WTC11 (cell line): Measurements from ENCODE around the gene AUH.

Source experiments
- CTCF ChIP-seq: fragments of 200-600 bp; IDR thresholded peaks from 2 replicates; pipeline ENCODE4 v1.8.0; 2022; ENCODE audit warnings: antibody characterized with exemption
- MAX ChIP-seq: sonication (generic); formaldehyde crosslinking; IDR thresholded peaks from 2 replicates; pipeline ENCODE4 v1.8.0; 2022; ENCODE audit warnings: mild to moderate bottlenecking, missing genetic modification reagents
- NFYB ChIP-seq: sonication (generic); formaldehyde crosslinking; conservative IDR thresholded peaks from 2 replicates; pipeline ENCODE4 v1.8.0; 2022; ENCODE audit warnings: low read depth, missing genetic modification reagents
- USF2 ChIP-seq: sonication (generic); formaldehyde crosslinking; IDR thresholded peaks from 2 replicates; pipeline ENCODE4 v1.8.1; 2023; ENCODE audit warnings: mild to moderate bottlenecking, missing genetic modification reagents, moderate library complexity
- ZNF512 ChIP-seq: sonication (generic); formaldehyde crosslinking; IDR thresholded peaks from 2 replicates; pipeline ENCODE4 v1.8.1; 2022; ENCODE audit warnings: missing genetic modification reagents, borderline replicate concordance

GRCh38 chr9:91234523-91234922 lies 127.2 kb downstream of the AUH start:
- TF ChIP-seq USF2 (CRISPR knock-in tag), result no peak
- no peak for TF ChIP-seq CTCF
- TF ChIP-seq NFYB (CRISPR knock-in tag), result no peak
- no peak for TF ChIP-seq ZNF512 (CRISPR knock-in tag)
- no peak for TF ChIP-seq MAX
